Endothelial cell of umbilical vein (primary cell): Measurements from ENCODE around the gene TK2. TPM values are rescaled to one million over a fixed set of nuclear protein-coding genes. Genes with fewer than 3 reads are reported as not detected.

Experiments
- BruUV-seq: library from RNA; stranded (reverse); fragments of 400-500 nt; replicated peaks from 2 replicates; lab custom pipeline; 2021; lab: Mats Ljungman, UMichigan
- CTCF ChIA-PET: fragments of 300-600, 350-600 bp; sonication (Branson Sonifier 250); formaldehyde crosslinking; loops from one replicate; lab custom pipeline; 2021; ENCODE audit warnings: antibody characterized with exemption, inconsistent platforms; lab: Charles Lee
- POLR2A ChIA-PET: fragments of 300-600, 350-600 bp; sonication (Branson Sonifier 250); formaldehyde crosslinking; loops from one replicate; lab custom pipeline; 2021; ENCODE audit warnings: antibody characterized with exemption, inconsistent platforms; lab: Charles Lee
- DNase-seq: peaks from one replicate; pipeline ENCODE4 v3.0.0-alpha.2; 2011; ENCODE audit warnings: low read depth, low spot score
- FAIRE-seq: peaks from 2 replicates; lab custom pipeline; 2011; peaks lifted over from hg19 to GRCh38; lab: Jason Lieb, UNC
- H2AFZ ChIP-seq: 2 replicates; pipeline ENCODE4 v1.6.0; 2012; ENCODE audit warnings: low read depth, low read length, control low read depth, inconsistent platforms
- H3K27ac ChIP-seq: 2 replicates; pipeline ENCODE4 v1.5.1; 2011; ENCODE audit warnings: low read depth, mild to moderate bottlenecking, control low read depth, low read length, moderate library complexity; ENCODE audit not compliant: insufficient read depth
- H3K27me3 ChIP-seq, 2 experiments: 2 replicates each; pipeline versions ENCODE4 v1.6.0 to v1.6.1; 2011; ENCODE audit warnings: low read length in 2 of 2, mixed read lengths in 1 of 2; ENCODE audit not compliant: control insufficient read depth in 2 of 2, insufficient read depth in 2 of 2
- H3K36me3 ChIP-seq, 2 experiments: 2 replicates in 1 of 2; 3 replicates in 1 of 2; pipeline ENCODE4 v1.5.1; 2011; ENCODE audit warnings: low read length in 2 of 2, mild to moderate bottlenecking in 1 of 2, moderate library complexity in 1 of 2; ENCODE audit not compliant: control insufficient read depth in 2 of 2, insufficient read depth in 2 of 2; ENCODE audit errors: extremely low read depth in 1 of 2
- H3K4me1 ChIP-seq: 3 replicates; pipeline ENCODE4 v1.5.1; 2011; ENCODE audit warnings: mild to moderate bottlenecking, low read length; ENCODE audit not compliant: control insufficient read depth, insufficient read depth; ENCODE audit errors: extremely low read depth
- H3K4me2 ChIP-seq: 2 replicates; pipeline ENCODE4 v1.6.1; 2011; ENCODE audit warnings: low read length, control low read depth, mixed read lengths; ENCODE audit not compliant: insufficient read depth
- H3K4me3 ChIP-seq, 3 experiments: fragments of 200-600 bp in 1 of 3; sonication (generic), shearing (Covaris generic) in 1 of 3; replicated peaks in 1 of 3; 2 replicates each; pipeline ENCODE4 v1.5.1; 2011 to 2016; ENCODE audit warnings: control low read depth in 3 of 3, low read length in 3 of 3, mild to moderate bottlenecking in 2 of 3, inconsistent platforms in 1 of 3, low read depth in 1 of 3, moderate library complexity in 1 of 3; ENCODE audit not compliant: insufficient read depth in 1 of 3
- H3K79me2 ChIP-seq: 2 replicates; pipeline ENCODE4 v1.6.0; 2012; ENCODE audit warnings: low read length, inconsistent platforms; ENCODE audit not compliant: control insufficient read depth, insufficient read depth
- H3K9ac ChIP-seq: replicated peaks from 2 replicates; pipeline ENCODE3; 2011; ENCODE audit warnings: low read length, control low read depth; ENCODE audit not compliant: insufficient read depth; ENCODE audit errors: extremely low read depth
- H3K9me1 ChIP-seq: replicated peaks from 3 replicates; pipeline ENCODE4 v1.6.0; 2011; ENCODE audit warnings: mild to moderate bottlenecking, low read length; ENCODE audit not compliant: control insufficient read depth, insufficient read depth; ENCODE audit errors: extremely low read depth
- H3K9me3 ChIP-seq: replicated peaks from 2 replicates; pipeline ENCODE4 v1.5.1; 2012; ENCODE audit warnings: low read length, inconsistent platforms; ENCODE audit not compliant: control insufficient read depth, insufficient read depth
- H4K20me1 ChIP-seq: replicated peaks from 2 replicates; pipeline ENCODE3; 2011; ENCODE audit warnings: mild to moderate bottlenecking, low read length; ENCODE audit not compliant: control insufficient read depth, insufficient read depth; ENCODE audit errors: extremely low read depth
- CTCF ChIP-seq, 2 donors: IDR thresholded peaks; 1 replicate in 1 of 2; 2 replicates in 1 of 2; pipeline ENCODE4 v1.5.1; 2011; ENCODE audit warnings: low read length in 2 of 2, mild to moderate bottlenecking in 2 of 2, moderate library complexity in 2 of 2, control low read depth in 1 of 2, inconsistent platforms in 1 of 2, low read depth in 1 of 2; ENCODE audit not compliant: insufficient read depth in 1 of 2; ENCODE audit errors: extremely low read depth in 1 of 2
- FOS ChIP-seq: IDR thresholded peaks from 2 replicates; pipeline ENCODE4 v1.6.1; 2011; ENCODE audit warnings: mild to moderate bottlenecking, low read length, moderate library complexity, borderline replicate concordance; ENCODE audit not compliant: insufficient read depth
- GATA2 ChIP-seq: IDR thresholded peaks from 2 replicates; pipeline ENCODE4 v1.7.0; 2011; ENCODE audit warnings: low read depth, mild to moderate bottlenecking, moderate library complexity, mixed read lengths, low read length; ENCODE audit not compliant: insufficient read length, insufficient read depth
- JUN ChIP-seq: IDR thresholded peaks from 2 replicates; pipeline ENCODE4 v1.6.1; 2011; ENCODE audit warnings: borderline replicate concordance, low read depth; ENCODE audit not compliant: insufficient read length, insufficient read depth
- MAX ChIP-seq: IDR thresholded peaks from 2 replicates; pipeline ENCODE4 v1.6.1; 2011; ENCODE audit not compliant: insufficient read depth, insufficient read length
- MYC ChIP-seq: IDR thresholded peaks from one replicate; pipeline ENCODE4 v1.6.1; 2011; ENCODE audit warnings: mild to moderate bottlenecking, low read depth, low read length
- POLR2A ChIP-seq: IDR thresholded peaks from 2 replicates; pipeline ENCODE4 v1.6.1; 2012; ENCODE audit warnings: low read depth, mild to moderate bottlenecking, control low read depth, low read length
- POLR2AphosphoS5 ChIP-seq: IDR thresholded peaks from 2 replicates; pipeline ENCODE4 v1.6.1; 2012; ENCODE audit warnings: low read depth, mild to moderate bottlenecking, control low read depth, low read length, moderate library complexity; ENCODE audit not compliant: insufficient read depth
- dilution Hi-C: fragments of 300-500 bp; cut with MboI; formaldehyde crosslinking; loops from one replicate; pipeline ENCODE4 v1.15.0; 2019; ENCODE audit warnings: low sequenced_read_pairs; ENCODE audit not compliant: extremely low pct_ligation_motif_present
- intact Hi-C: fragments of 100-400 bp; cut with micrococcal nuclease; formaldehyde crosslinking; loops from one replicate; pipeline ENCODE4 v1.10.0; 2022
- polyA plus RNA-seq, 4 experiments: library from polyadenylated mRNA; depleted of rRNA in 3 of 4; stranded (reverse) in 3 of 4; unstranded in 1 of 4; fragments of >200 nt; gene quantifications; 2 replicates each; pipeline versions ENCODE4 v1.2.1 to v1.2.3, GENCODE V29; 2011 to 2012; ENCODE audit warnings: missing spikeins in 1 of 4
- total RNA-seq: library from RNA; stranded (reverse); gene quantifications from 2 replicates; pipeline ENCODE4 v1.2.3, GENCODE V29; 2021

Gene TK2
- total and polyA plus RNA-seq, 2 donors (not counting 3 experiments of a cell fraction or from before 2014, with no cell fraction given) = 12.1 to 25.2 TPM

- BruUV-seq = no TSS peak
- no peak overlapping the region for H3K4me2 ChIP-seq
- H3K79me2 ChIP-seq = no peaks in the 10 kb centered on the region
- no peaks in the 10 kb centered on the region for H3K9me1 ChIP-seq
- peaks cover 0 to 13% of the 10 kb centered on the region in 2 experiments for H3K36me3 ChIP-seq
- H3K4me3 ChIP-seq = no peak overlapping the region
- dilution Hi-C loops (no loop called here), intact Hi-C loops (no loop called here)
- no peak for DNase-seq
- H3K27me3 ChIP-seq = no peaks in the 10 kb centered on the region
- TF ChIP-seq MYC = no peak
- no peak for TF ChIP-seq POLR2AphosphoS5
- TF ChIP-seq GATA2 = no peak
- no peak for TF ChIP-seq CTCF (IDR thresholded peaks at IDR 0.05; ENCODE audit: extremely low read depth in 1 of 2, insufficient read depth in 1 of 2, low read depth in 1 of 2, low read length in 2 of 2)
- no peak for TF ChIP-seq JUN
- no peaks in the 10 kb centered on the region for H3K9me3 ChIP-seq
- ChIA-PET POLR2A (no interaction called here), CTCF (no interaction called here)
- H4K20me1 ChIP-seq = no peaks in the 10 kb centered on the region
- H3K4me1 ChIP-seq = no peaks in the 10 kb centered on the region
- H2AFZ ChIP-seq = no peak overlapping the region
- no peak for FAIRE-seq
- H3K9ac ChIP-seq = no peak overlapping the region
- H3K27ac ChIP-seq = no peak overlapping the region
Observed at GRCh38 chr16:66534376-66534799, 15.5 kb downstream of the TK2 start.

GRCh38 chr16:66529475-66529874 is 20.4 kb downstream of the TK2 start:
- Histone ChIP-seq H3K79me2 (no peaks in the 10 kb centered on the region), H4K20me1 (no peaks in the 10 kb centered on the region), H3K9ac (no peak overlapping the region), H3K27ac (no peak overlapping the region), H2AFZ (no peak overlapping the region), H3K27me3 (no peaks in the 10 kb centered on the region), H3K4me2 (no peak overlapping the region), H3K36me3 (peaks cover 0 to 11% of the 10 kb centered on the region in 2 experiments), H3K9me1 (no peaks in the 10 kb centered on the region), H3K4me3 (no peak overlapping the region), H3K4me1 (peaks cover 4% of the 10 kb centered on the region), H3K9me3 (no peaks in the 10 kb centered on the region)
- ChIA-PET CTCF (no interaction called here), POLR2A (no interaction called here)
- no peak for TF ChIP-seq CTCF (IDR thresholded peaks at IDR 0.05; ENCODE audit: extremely low read depth in 1 of 2, insufficient read depth in 1 of 2, low read depth in 1 of 2, low read length in 2 of 2)
- no peak for TF ChIP-seq GATA2
- TF ChIP-seq FOS = no peak
- no peak for TF ChIP-seq MAX
- no peak for TF ChIP-seq POLR2AphosphoS5
- TF ChIP-seq POLR2A = no peak
- no peak for TF ChIP-seq JUN
- no peak for TF ChIP-seq MYC
- no TSS peak for BruUV-seq
- intact Hi-C loops (no loop called here), dilution Hi-C loops (no loop called here)
- DNase-seq (no peak), FAIRE-seq (no peak)
